ENCODE data around the gene PPP2R5E.

The PPP2R5E gene

GRCh38 chr14:63470962-63471793 lies 72.0 kb downstream of the PPP2R5E start:
- peak; percentile 38 for DNase-seq

- DNase-seq, result no peak
Observed at GRCh38 chr14:63468294-63468693, 74.9 kb downstream of the PPP2R5E start.

GRCh38 chr14:63467440-63468072 lies 75.6 kb downstream of the PPP2R5E start:
- no peak for DNase-seq

GRCh38 chr14:63465347-63465746 lies 77.8 kb downstream of the PPP2R5E start:
- no peak for DNase-seq

- DNase-seq, result peak; percentile 62
Observed at GRCh38 chr14:63460680-63461369, 82.4 kb downstream of the PPP2R5E start.

GRCh38 chr14:63459738-63460137 lies 83.4 kb downstream of the PPP2R5E start:
- no peak for DNase-seq

GRCh38 chr14:63457498-63457897 lies 85.7 kb downstream of the PPP2R5E start:
- no peak for DNase-seq

- DNase-seq, result peak; percentile 86
Observed at GRCh38 chr14:63454863-63455622, 88.1 kb downstream of the PPP2R5E start.

- DNase-seq, result no peak
Observed at GRCh38 chr14:63454436-63454835, 88.7 kb downstream of the PPP2R5E start.

GRCh38 chr14:63453443-63453936 lies 89.7 kb downstream of the PPP2R5E start:
- peak; percentile 74 for DNase-seq

GRCh38 chr14:63452796-63453195 lies 90.4 kb downstream of the PPP2R5E start:
- no peak for DNase-seq

- DNase-seq, result no peak
Observed at GRCh38 chr14:63448841-63449240, 94.3 kb downstream of the PPP2R5E start.

- DNase-seq, result no peak
Observed at GRCh38 chr14:63444588-63444987, 98.6 kb downstream of the PPP2R5E start.

GRCh38 chr14:63443988-63444387 lies 99.2 kb downstream of the PPP2R5E start:
- no peak for DNase-seq

GRCh38 chr14:63443361-63443760 lies 99.8 kb downstream of the PPP2R5E start:
- DNase-seq, result no peak

- peak; percentile 46 for DNase-seq
Observed at GRCh38 chr14:63438065-63438757, 105.0 kb downstream of the PPP2R5E start.

GRCh38 chr14:63436286-63437098 lies 106.7 kb downstream of the PPP2R5E start:
- no peak for DNase-seq

GRCh38 chr14:63435838-63436237 lies 107.3 kb downstream of the PPP2R5E start:
- no peak for DNase-seq

- DNase-seq, result no peak
Observed at GRCh38 chr14:63435204-63435603, 108.0 kb downstream of the PPP2R5E start.

GRCh38 chr14:63432888-63433552 lies 110.2 kb downstream of the PPP2R5E start:
- DNase-seq, result no peak

- DNase-seq, result no peak
Observed at GRCh38 chr14:63432228-63432627, 110.9 kb downstream of the PPP2R5E start.

Data from hematopoietic multipotent progenitor cell treated with erythropoietin and hydrocortisone succinate and interleukin-3 and kit ligand, for 8 days (in vitro differentiated cells).